Measurements from ENCODE around the gene KLK15. TPM values are rescaled to one million over a fixed set of nuclear protein-coding genes. Genes with fewer than 3 reads are reported as not detected.

The KLK15 gene
- total RNA-seq, 1 donor from 2014 or later = not detected

GRCh38 chr19:50796128-50796633 is 37.2 kb downstream of the KLK15 start:
- H3K36me3 Mint-ChIP-seq (ENCODE audit: low read depth, unreplicated experiment) = peaks cover 10% of the 10 kb centered on the region
- peaks cover 13% of the 10 kb centered on the region for H3K36me3 ChIP-seq (ENCODE audit: insufficient read depth, low read length)
- no peak overlapping the region for H2AFZ ChIP-seq (ENCODE audit: low read depth, low read length)
- no peak for DNase-seq (ENCODE audit: low read depth)
- no peak overlapping the region for H3K4me2 ChIP-seq (ENCODE audit: low read length)
- peaks cover 31% of the 10 kb centered on the region for H3K79me2 ChIP-seq (ENCODE audit: insufficient read depth, low read length)
- no peaks in the 10 kb centered on the region for H3K27me3 ChIP-seq (ENCODE audit: insufficient read depth, low read length)
- no peak overlapping the region for H3K27ac Mint-ChIP-seq (ENCODE audit: unreplicated experiment)
- no peak for FAIRE-seq
- no peaks in the 10 kb centered on the region for H3K9me3 ChIP-seq (ENCODE audit: insufficient read depth, low read depth, low read length)
- H3K4me1 ChIP-seq (ENCODE audit: insufficient read depth, low read length) = no peaks in the 10 kb centered on the region
- no peaks in the 10 kb centered on the region for H3K27me3 Mint-ChIP-seq (ENCODE audit: low read depth, unreplicated experiment)
- peaks cover 2% of the 10 kb centered on the region for H3K9me3 Mint-ChIP-seq (ENCODE audit: unreplicated experiment)
- no peak overlapping the region for H3K4me3 Mint-ChIP-seq (ENCODE audit: unreplicated experiment)
- peaks cover 3% of the 10 kb centered on the region for H3K4me1 Mint-ChIP-seq (ENCODE audit: low read depth, unreplicated experiment)
- no peak overlapping the region for H3K4me3 ChIP-seq (ENCODE audit: insufficient read depth, low read depth, low read length)
- no peak overlapping the region for H3K9ac ChIP-seq (ENCODE audit: low read length)
- no peak overlapping the region for H3K27ac ChIP-seq (ENCODE audit: low read depth, low read length)
- TF ChIP-seq EZH2 (IDR thresholded peaks at IDR 0.05; ENCODE audit: insufficient read depth, low read length) = no peak
- TF ChIP-seq CTCF (IDR thresholded peaks at IDR 0.05; ENCODE audit: insufficient read depth, low read depth, low read length) = no peak
- H4K20me1 ChIP-seq (ENCODE audit: insufficient read depth, low read length) = peaks cover 60% of the 10 kb centered on the region

GRCh38 chr19:50795664-50796073 is 37.7 kb downstream of the KLK15 start:
- H3K4me1 Mint-ChIP-seq (ENCODE audit: low read depth, unreplicated experiment) = no peaks in the 10 kb centered on the region
- no peak overlapping the region for H3K27ac Mint-ChIP-seq (ENCODE audit: unreplicated experiment)
- H3K4me2 ChIP-seq (ENCODE audit: low read length) = no peak overlapping the region
- no peak overlapping the region for H3K9ac ChIP-seq (ENCODE audit: low read length)
- no peak overlapping the region for H3K4me3 ChIP-seq (ENCODE audit: insufficient read depth, low read depth, low read length)
- H4K20me1 ChIP-seq (ENCODE audit: insufficient read depth, low read length) = peaks cover 55% of the 10 kb centered on the region
- H3K36me3 ChIP-seq (ENCODE audit: insufficient read depth, low read length) = peaks cover 12% of the 10 kb centered on the region
- TF ChIP-seq EZH2 (IDR thresholded peaks at IDR 0.05; ENCODE audit: insufficient read depth, low read length) (no peak), CTCF (IDR thresholded peaks at IDR 0.05; ENCODE audit: insufficient read depth, low read depth, low read length) (no peak)
- H3K9me3 ChIP-seq (ENCODE audit: insufficient read depth, low read depth, low read length) = no peaks in the 10 kb centered on the region
- peaks cover 8% of the 10 kb centered on the region for H3K36me3 Mint-ChIP-seq (ENCODE audit: low read depth, unreplicated experiment)
- no peak overlapping the region for H3K4me3 Mint-ChIP-seq (ENCODE audit: unreplicated experiment)
- DNase-seq (ENCODE audit: low read depth) (no peak), FAIRE-seq (no peak)
- H3K27ac ChIP-seq (ENCODE audit: low read depth, low read length) = no peak overlapping the region
- H2AFZ ChIP-seq (ENCODE audit: low read depth, low read length) = no peak overlapping the region
- H3K4me1 ChIP-seq (ENCODE audit: insufficient read depth, low read length) = no peaks in the 10 kb centered on the region
- peaks cover 26% of the 10 kb centered on the region for H3K79me2 ChIP-seq (ENCODE audit: insufficient read depth, low read length)
- H3K27me3 Mint-ChIP-seq (ENCODE audit: low read depth, unreplicated experiment) = no peaks in the 10 kb centered on the region
- peaks cover 4% of the 10 kb centered on the region for H3K9me3 Mint-ChIP-seq (ENCODE audit: unreplicated experiment)
- H3K27me3 ChIP-seq (ENCODE audit: insufficient read depth, low read length) = no peaks in the 10 kb centered on the region

- Mint-ChIP-seq H3K36me3 (ENCODE audit: low read depth, unreplicated experiment) (peaks cover 8% of the 10 kb centered on the region), H3K27me3 (ENCODE audit: low read depth, unreplicated experiment) (no peaks in the 10 kb centered on the region), H3K27ac (ENCODE audit: unreplicated experiment) (no peak overlapping the region), H3K9me3 (ENCODE audit: unreplicated experiment) (peaks cover 4% of the 10 kb centered on the region), H3K4me1 (ENCODE audit: low read depth, unreplicated experiment) (no peaks in the 10 kb centered on the region), H3K4me3 (ENCODE audit: unreplicated experiment) (no peak overlapping the region)
- TF ChIP-seq CTCF (IDR thresholded peaks at IDR 0.05; ENCODE audit: insufficient read depth, low read depth, low read length) = no peak
- Histone ChIP-seq H3K27ac (ENCODE audit: low read depth, low read length) (no peak overlapping the region), H4K20me1 (ENCODE audit: insufficient read depth, low read length) (peaks cover 52% of the 10 kb centered on the region), H3K4me2 (ENCODE audit: low read length) (no peak overlapping the region), H3K4me3 (ENCODE audit: insufficient read depth, low read depth, low read length) (no peak overlapping the region), H3K4me1 (ENCODE audit: insufficient read depth, low read length) (no peaks in the 10 kb centered on the region), H3K9me3 (ENCODE audit: insufficient read depth, low read depth, low read length) (no peaks in the 10 kb centered on the region), H3K27me3 (ENCODE audit: insufficient read depth, low read length) (no peaks in the 10 kb centered on the region), H3K9ac (ENCODE audit: low read length) (no peak overlapping the region), H3K79me2 (ENCODE audit: insufficient read depth, low read length) (peaks cover 21% of the 10 kb centered on the region), H3K36me3 (ENCODE audit: insufficient read depth, low read length) (peaks cover 12% of the 10 kb centered on the region), H2AFZ (ENCODE audit: low read depth, low read length) (no peak overlapping the region)
- no peak for FAIRE-seq
- DNase-seq (ENCODE audit: low read depth) = no peak
Measured at GRCh38 chr19:50794876-50795663, 38.3 kb downstream of the KLK15 start.

Data from astrocyte (in vitro differentiated cells and primary cell).